ENCODE results near the gene PNLIP.

The PNLIP gene

GRCh38 chr10:116545756-116546155 is at the start of gene PNLIP:
Gene PNLIP (plus strand): TSS chr10:116545931. CDS start chr10:116546093, 162 bp downstream.
- no peak for DNase-seq

GRCh38 chr10:116504786-116505185 is 40.9 kb upstream of the PNLIP start:
- no peak for DNase-seq

- no peak for DNase-seq
Measured at GRCh38 chr10:116510565-116510964, 35.2 kb upstream of the PNLIP start.

- no peak for DNase-seq
Measured at GRCh38 chr10:116511365-116511764, 34.4 kb upstream of the PNLIP start.

- DNase-seq, result no peak
Measured at GRCh38 chr10:116521424-116522290, 24.1 kb upstream of the PNLIP start.

- DNase-seq, result no peak
Measured at GRCh38 chr10:116522803-116523381, 22.8 kb upstream of the PNLIP start.

GRCh38 chr10:116524736-116525135 is 21.0 kb upstream of the PNLIP start:
- DNase-seq, result no peak

- DNase-seq, result no peak
Measured at GRCh38 chr10:116526219-116526618, 19.5 kb upstream of the PNLIP start.

GRCh38 chr10:116536810-116537209 is 8.9 kb upstream of the PNLIP start:
- DNase-seq, result no peak

- no peak for DNase-seq
Measured at GRCh38 chr10:116538456-116538855, 7.3 kb upstream of the PNLIP start.

GRCh38 chr10:116538992-116539391 is 6.7 kb upstream of the PNLIP start:
- DNase-seq, result no peak

- DNase-seq, result no peak
Measured at GRCh38 chr10:116540814-116541213, 4.9 kb upstream of the PNLIP start.

- DNase-seq, result no peak
Measured at GRCh38 chr10:116542007-116542677, 3.6 kb upstream of the PNLIP start.

GRCh38 chr10:116545122-116545521 is 609 bp upstream of the PNLIP start:
- no peak for DNase-seq

- no peak for DNase-seq
Measured at GRCh38 chr10:116548301-116548700, 2.6 kb downstream of the PNLIP start.

- no peak for DNase-seq
Measured at GRCh38 chr10:116553378-116553980, 7.7 kb downstream of the PNLIP start.

- DNase-seq, result no peak
Measured at GRCh38 chr10:116554628-116555027, 8.9 kb downstream of the PNLIP start.

GRCh38 chr10:116555880-116556279 is 10.1 kb downstream of the PNLIP start:
- no peak for DNase-seq

GRCh38 chr10:116557305-116557880 is 11.7 kb downstream of the PNLIP start:
- DNase-seq, result no peak

- no peak for DNase-seq
Measured at GRCh38 chr10:116565534-116565933, 19.8 kb downstream of the PNLIP start.

- DNase-seq, result no peak
Measured at GRCh38 chr10:116566932-116567331, 21.2 kb downstream of the PNLIP start.

GRCh38 chr10:116567335-116567734 is 21.6 kb downstream of the PNLIP start:
- no peak for DNase-seq

GRCh38 chr10:116574797-116575196 is 29.1 kb downstream of the PNLIP start:
- DNase-seq, result no peak

Data from NCI-H1092 (cell line).